ENCODE measurements around the gene SYT1.

SYT1 gene

DNA sequence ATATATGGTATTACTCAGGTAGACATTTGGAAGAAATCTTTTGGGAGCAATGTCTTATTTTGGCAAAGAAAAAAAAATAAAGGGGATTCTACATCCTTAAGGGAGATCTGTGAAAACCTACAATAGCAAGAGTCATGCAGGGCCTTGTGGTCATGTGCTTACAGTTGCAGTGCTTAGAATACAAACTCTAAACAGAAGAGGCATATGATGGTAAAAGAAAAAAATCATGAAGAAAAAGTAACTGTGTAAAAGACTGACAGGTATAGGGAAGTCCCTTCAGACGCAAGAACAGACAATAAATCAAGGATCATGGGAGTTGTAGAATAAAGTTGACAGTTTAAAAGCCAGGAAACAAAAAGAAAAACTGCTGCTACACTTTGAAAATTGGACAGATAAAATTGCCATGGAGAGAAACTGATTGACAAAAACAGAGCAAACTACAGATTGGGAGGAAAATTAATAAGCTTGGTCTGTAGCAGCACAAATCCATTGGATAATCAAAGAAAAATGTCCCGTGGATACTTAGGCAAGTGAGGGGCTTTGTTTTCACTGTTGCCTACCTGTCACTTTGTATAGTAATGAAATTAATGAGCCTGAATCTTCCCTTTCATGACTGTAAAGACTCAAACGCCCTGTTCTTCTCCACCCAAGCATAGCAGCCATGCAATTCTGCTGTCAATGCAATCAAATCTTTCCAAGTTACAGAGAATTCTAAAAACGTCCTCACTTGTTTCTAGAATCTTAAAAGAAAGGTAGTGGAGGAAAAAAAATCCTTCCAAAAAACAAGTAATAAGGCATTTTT, 402.0 kb downstream of the SYT1 start:
- Histone ChIP-seq H3K36me3 (no peaks in the 10 kb centered on the region), H3K4me3 (ENCODE audit: low read depth in 1 of 2, low read length in 1 of 2) (no peak overlapping the region), H3K9me3 (no peaks in the 10 kb centered on the region), H3K4me1 (ENCODE audit: control insufficient read depth in 1 of 2, insufficient read depth in 1 of 2, low read depth in 1 of 2, low read length in 1 of 2) (no peaks in the 10 kb centered on the region), H3K27ac (no peak overlapping the region), H3K27me3 (no peaks in the 10 kb centered on the region)
- TF ChIP-seq, protein P1, sequence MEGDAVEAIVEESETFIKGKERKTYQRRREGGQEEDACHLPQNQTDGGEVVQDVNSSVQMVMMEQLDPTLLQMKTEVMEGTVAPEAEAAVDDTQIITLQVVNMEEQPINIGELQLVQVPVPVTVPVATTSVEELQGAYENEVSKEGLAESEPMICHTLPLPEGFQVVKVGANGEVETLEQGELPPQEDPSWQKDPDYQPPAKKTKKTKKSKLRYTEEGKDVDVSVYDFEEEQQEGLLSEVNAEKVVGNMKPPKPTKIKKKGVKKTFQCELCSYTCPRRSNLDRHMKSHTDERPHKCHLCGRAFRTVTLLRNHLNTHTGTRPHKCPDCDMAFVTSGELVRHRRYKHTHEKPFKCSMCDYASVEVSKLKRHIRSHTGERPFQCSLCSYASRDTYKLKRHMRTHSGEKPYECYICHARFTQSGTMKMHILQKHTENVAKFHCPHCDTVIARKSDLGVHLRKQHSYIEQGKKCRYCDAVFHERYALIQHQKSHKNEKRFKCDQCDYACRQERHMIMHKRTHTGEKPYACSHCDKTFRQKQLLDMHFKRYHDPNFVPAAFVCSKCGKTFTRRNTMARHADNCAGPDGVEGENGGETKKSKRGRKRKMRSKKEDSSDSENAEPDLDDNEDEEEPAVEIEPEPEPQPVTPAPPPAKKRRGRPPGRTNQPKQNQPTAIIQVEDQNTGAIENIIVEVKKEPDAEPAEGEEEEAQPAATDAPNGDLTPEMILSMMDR (IDR thresholded peaks at IDR 0.05), result no peak

DNA sequence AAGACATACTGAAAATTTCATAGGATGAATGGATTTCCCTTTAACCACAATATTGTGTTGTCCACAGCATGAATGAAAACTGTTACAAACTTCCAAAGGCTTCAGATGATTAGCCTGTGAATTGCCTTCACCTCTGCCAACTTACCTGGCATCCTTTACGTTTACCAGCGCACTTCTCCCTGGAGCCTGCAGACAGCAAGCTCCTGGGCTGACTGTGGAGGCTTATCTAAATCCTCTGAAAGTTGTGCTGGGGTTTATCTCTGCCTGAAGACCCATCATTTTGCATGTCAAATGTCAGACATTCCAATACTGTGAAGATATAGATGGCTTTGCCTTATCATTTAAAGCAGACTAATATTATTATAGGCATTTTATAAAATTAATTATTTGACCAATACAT, 403.0 kb downstream of the SYT1 start:
- Histone ChIP-seq H3K4me1 (ENCODE audit: control insufficient read depth in 1 of 2, insufficient read depth in 1 of 2, low read depth in 1 of 2, low read length in 1 of 2) (no peaks in the 10 kb centered on the region), H3K27me3 (no peaks in the 10 kb centered on the region), H3K9me3 (no peaks in the 10 kb centered on the region), H3K27ac (no peak overlapping the region), H3K36me3 (no peaks in the 10 kb centered on the region), H3K4me3 (ENCODE audit: low read depth in 1 of 2, low read length in 1 of 2) (no peak overlapping the region)
- TF ChIP-seq, protein P1 (IDR thresholded peaks at IDR 0.05), result no peak

DNA sequence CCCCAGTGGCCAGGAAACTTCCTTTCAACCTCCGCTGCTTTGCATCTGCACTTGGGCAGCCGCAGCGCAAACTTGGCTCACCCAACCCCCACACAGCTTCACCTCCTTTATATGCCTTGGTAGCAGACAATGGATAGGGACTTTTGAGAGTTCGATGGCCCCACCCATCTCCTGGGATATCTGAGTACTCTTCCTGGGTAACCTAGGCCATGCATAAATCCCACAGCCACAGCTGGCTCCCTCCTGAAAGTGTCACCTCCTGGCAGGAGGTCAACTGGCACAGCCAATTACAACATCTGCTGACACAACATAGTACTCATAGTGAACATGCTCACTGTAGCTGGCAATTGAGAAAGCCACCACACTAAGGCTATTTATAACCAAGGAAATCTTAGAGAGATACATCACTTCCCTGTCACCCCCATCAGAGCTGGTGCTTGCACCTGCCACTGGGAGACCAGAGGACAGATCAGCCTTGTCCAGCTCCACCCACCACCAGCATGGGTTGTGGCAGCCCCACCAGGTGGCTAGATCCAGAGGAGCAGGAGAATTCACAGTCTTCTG, 410.0 kb downstream of the SYT1 start:
- H3K9me3 ChIP-seq, result no peaks in the 10 kb centered on the region
- no peaks in the 10 kb centered on the region for H3K4me1 ChIP-seq (ENCODE audit: control insufficient read depth in 1 of 2, insufficient read depth in 1 of 2, low read depth in 1 of 2, low read length in 1 of 2)
- H3K4me3 ChIP-seq (ENCODE audit: low read depth in 1 of 2, low read length in 1 of 2), result no peak overlapping the region
- TF ChIP-seq, protein P1 (IDR thresholded peaks at IDR 0.05), result no peak
- no peaks in the 10 kb centered on the region for H3K36me3 ChIP-seq
- H3K27me3 ChIP-seq, result no peaks in the 10 kb centered on the region
- no peak overlapping the region for H3K27ac ChIP-seq

DNA sequence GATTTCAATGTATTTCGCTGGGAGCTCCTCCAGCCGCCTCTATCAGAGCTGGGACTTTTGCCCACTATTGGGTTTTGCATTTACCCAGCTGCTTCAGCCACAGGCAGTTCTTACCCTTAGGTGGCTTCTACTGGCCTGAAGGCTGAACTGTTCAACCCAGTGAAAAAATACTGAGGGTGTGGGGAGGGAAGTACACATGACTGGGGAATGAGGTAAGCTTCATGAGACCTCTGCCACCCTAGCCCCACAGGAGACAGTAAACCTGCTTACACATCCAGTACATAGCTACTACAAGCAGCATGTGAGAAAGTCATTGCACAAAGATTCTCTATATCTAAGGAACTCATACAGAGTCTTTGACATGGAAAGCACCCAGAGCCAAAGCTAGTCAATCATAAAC, 411.1 kb downstream of the SYT1 start:
- no peaks in the 10 kb centered on the region for H3K36me3 ChIP-seq
- no peak overlapping the region for H3K27ac ChIP-seq
- H3K4me3 ChIP-seq (ENCODE audit: low read depth in 1 of 2, low read length in 1 of 2), result no peak overlapping the region
- no peaks in the 10 kb centered on the region for H3K27me3 ChIP-seq
- TF ChIP-seq, protein P1 (IDR thresholded peaks at IDR 0.05), result no peak
- no peaks in the 10 kb centered on the region for H3K9me3 ChIP-seq
- no peaks in the 10 kb centered on the region for H3K4me1 ChIP-seq (ENCODE audit: control insufficient read depth in 1 of 2, insufficient read depth in 1 of 2, low read depth in 1 of 2, low read length in 1 of 2)

DNA sequence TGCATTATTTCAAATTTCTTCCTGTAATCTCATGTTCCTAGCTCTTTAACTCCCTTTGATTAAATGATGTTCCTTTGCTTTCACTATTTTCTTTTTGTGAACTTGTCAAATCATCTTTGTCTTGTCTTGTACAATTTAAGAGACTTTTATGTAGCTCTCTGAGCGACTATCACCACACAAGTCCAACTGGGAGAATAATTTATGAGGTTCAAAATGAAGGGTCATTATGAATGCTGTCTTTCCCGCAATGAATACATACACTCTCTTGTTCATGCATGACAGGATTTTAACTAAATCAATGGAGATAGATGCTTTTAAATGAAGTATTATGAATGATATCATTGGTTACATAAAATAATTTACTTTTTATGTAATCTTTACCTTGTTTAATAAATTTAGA, 418.8 kb downstream of the SYT1 start:
- no peak overlapping the region for H3K4me3 ChIP-seq (ENCODE audit: low read depth in 1 of 2, low read length in 1 of 2)
- H3K27ac ChIP-seq, result no peak overlapping the region
- TF ChIP-seq, protein P1 (IDR thresholded peaks at IDR 0.05), result no peak
- H3K4me1 ChIP-seq (ENCODE audit: control insufficient read depth in 1 of 2, insufficient read depth in 1 of 2, low read depth in 1 of 2, low read length in 1 of 2), result no peaks in the 10 kb centered on the region
- no peaks in the 10 kb centered on the region for H3K9me3 ChIP-seq
- no peaks in the 10 kb centered on the region for H3K27me3 ChIP-seq
- H3K36me3 ChIP-seq, result no peaks in the 10 kb centered on the region
